Caco-2 (cell line): ENCODE data around the gene PPM1H. TPM values are rescaled to one million over a fixed set of nuclear protein-coding genes. Genes with fewer than 3 reads are reported as not detected.
"Not testable (repeated sequence)": the region's sequence is repeated elsewhere in the genome, so short reads cannot be mapped to it uniquely, and the experiment has no call there.

Experiments
- BruUV-seq: library from RNA; stranded (reverse); fragments of 400-500 nt; replicated peaks from 2 replicates; lab custom pipeline; 2021; lab: Mats Ljungman, UMichigan
- CTCF ChIA-PET: fragments of 300-600 bp; sonication (Branson Sonifier 250); formaldehyde crosslinking; loops from one replicate; lab custom pipeline; 2022; ENCODE audit warnings: antibody characterized with exemption; lab: Charles Lee
- POLR2A ChIA-PET: fragments of 300-600 bp; sonication (Branson Sonifier 250); formaldehyde crosslinking; loops from one replicate; lab custom pipeline; 2022; ENCODE audit warnings: antibody characterized with exemption; lab: Charles Lee
- DNase-seq, 2 experiments: peaks; one replicate each; pipeline versions ENCODE4 v3.0.0 to v3.0.0-alpha.2; 2020 to 2022
- H3K27me3 ChIP-seq: replicated peaks from 2 replicates; pipeline ENCODE4 v1.6.0; 2011; ENCODE audit warnings: low read length; ENCODE audit not compliant: control insufficient read depth, insufficient read depth
- H3K36me3 ChIP-seq: 2 replicates; pipeline ENCODE4 v1.5.1; 2011; ENCODE audit warnings: low read length; ENCODE audit not compliant: control insufficient read depth, insufficient read depth
- H3K4me1 ChIP-seq: fragments of 250-450 bp; sonication (Bioruptor Pico); 2 replicates; pipeline ENCODE4 v1.5.1; 2020; ENCODE audit warnings: mild to moderate bottlenecking
- H3K4me3 ChIP-seq: 2 replicates; pipeline ENCODE4 v1.5.1; 2011; ENCODE audit warnings: low read depth, mild to moderate bottlenecking, control low read depth, low read length
- H3K9me3 ChIP-seq: fragments of 250-450 bp; sonication (Bioruptor Pico); 2 replicates; pipeline ENCODE4 v1.5.1; 2020; ENCODE audit warnings: mild to moderate bottlenecking, moderate library complexity
- H3K27ac Mint-ChIP-seq: one replicate; pipeline ENCODE4 v1.8.0; 2022; ENCODE audit warnings: mixed read lengths; ENCODE audit not compliant: unreplicated experiment
- H3K27me3 Mint-ChIP-seq: one replicate; pipeline ENCODE4 v1.8.0; 2022; ENCODE audit warnings: mixed read lengths; ENCODE audit not compliant: insufficient read depth, unreplicated experiment
- H3K36me3 Mint-ChIP-seq: one replicate; pipeline ENCODE4 v1.8.0; 2022; ENCODE audit warnings: mild to moderate bottlenecking, mixed read lengths; ENCODE audit not compliant: insufficient read depth, unreplicated experiment
- H3K4me1 Mint-ChIP-seq: one replicate; pipeline ENCODE4 v1.8.0; 2022; ENCODE audit warnings: low read depth, mixed read lengths; ENCODE audit not compliant: unreplicated experiment
- H3K4me3 Mint-ChIP-seq: one replicate; pipeline ENCODE4 v1.8.0; 2022; ENCODE audit warnings: mild to moderate bottlenecking, moderate library complexity, mixed read lengths; ENCODE audit not compliant: unreplicated experiment
- H3K9me3 Mint-ChIP-seq: one replicate; pipeline ENCODE4 v1.8.0; 2022; ENCODE audit warnings: mixed read lengths; ENCODE audit not compliant: unreplicated experiment
- CTCF ChIP-seq, 2 experiments: fragments of 200-600 bp in 1 of 2; IDR thresholded peaks; 1 replicate in 1 of 2; 2 replicates in 1 of 2; pipeline versions ENCODE4 v1.5.1 to v1.8.0; 2011 to 2022; ENCODE audit warnings: antibody characterized with exemption in 1 of 2, control low read depth in 1 of 2, inconsistent platforms in 1 of 2, low read depth in 1 of 2, low read length in 1 of 2, mild to moderate bottlenecking in 1 of 2, moderate library complexity in 1 of 2; ENCODE audit not compliant: insufficient read depth in 1 of 2, severe bottlenecking in 1 of 2, unreplicated experiment in 1 of 2
- intact Hi-C: fragments of 100-400 bp; cut with micrococcal nuclease; formaldehyde crosslinking; loops from one replicate; pipeline ENCODE4 v1.10.0; 2022; ENCODE audit not compliant: unreplicated experiment
- total RNA-seq: library from RNA; stranded (reverse); gene quantifications from 2 replicates; pipeline ENCODE4 v1.2.3, GENCODE V29; 2022

The PPM1H gene
- total RNA-seq, 1 experiment from 2014 or later, result 151 TPM

- peaks cover 73% of the 10 kb centered on the region for H3K4me1 ChIP-seq
- H3K27me3 ChIP-seq, result no peaks in the 10 kb centered on the region
- Mint-ChIP-seq H3K4me3 (no peak overlapping the region), H3K36me3 (peaks cover 80% of the 10 kb centered on the region), H3K27me3 (no peaks in the 10 kb centered on the region), H3K27ac (peak overlapping the region; percentile 33), H3K9me3 (peaks cover 11% of the 10 kb centered on the region), H3K4me1 (peaks cover 46% of the 10 kb centered on the region)
- no peak for TF ChIP-seq CTCF (IDR thresholded peaks at IDR 0.05; ENCODE audit: insufficient read depth in 1 of 2, low read depth in 1 of 2, low read length in 1 of 2, severe bottlenecking in 1 of 2, unreplicated experiment in 1 of 2)
- 0 out of 2 replicates have a peak, but pooled peaks cover 3% of the 10 kb centered on the region for H3K36me3 ChIP-seq
- intact Hi-C loops, result no loop called here
- CTCF ChIA-PET, result no interaction called here
- no peak overlapping the region for H3K4me3 ChIP-seq
- H3K9me3 ChIP-seq, result no peaks in the 10 kb centered on the region
- no peak for DNase-seq
- POLR2A ChIA-PET, result interaction anchor here (0.6 kb wide), 1 partner anchor 21 kb away, joined by 4 read pairs; no protein-coding TSS in a partner anchor
- no TSS peak for BruUV-seq
Measured at GRCh38 chr12:62888454-62889110, 46.4 kb downstream of the PPM1H start.

- POLR2A ChIA-PET, result no interaction called here
- Mint-ChIP-seq H3K27ac (peak overlapping the region; percentile 25), H3K9me3 (peaks cover 11% of the 10 kb centered on the region), H3K4me1 (peaks cover 37% of the 10 kb centered on the region), H3K4me3 (no peak overlapping the region), H3K36me3 (peaks cover 94% of the 10 kb centered on the region), H3K27me3 (no peaks in the 10 kb centered on the region)
- no peak for DNase-seq
- CTCF ChIA-PET, result no interaction called here
- H3K36me3 ChIP-seq, result 0 out of 2 replicates have a peak, but pooled peaks cover 3% of the 10 kb centered on the region
- H3K9me3 ChIP-seq, result no peaks in the 10 kb centered on the region
- TF ChIP-seq CTCF (IDR thresholded peaks at IDR 0.05; ENCODE audit: insufficient read depth in 1 of 2, low read depth in 1 of 2, low read length in 1 of 2, severe bottlenecking in 1 of 2, unreplicated experiment in 1 of 2), result no peak
- intact Hi-C loops, result no loop called here
- H3K4me3 ChIP-seq, result no peak overlapping the region
- no TSS peak for BruUV-seq
- peaks cover 69% of the 10 kb centered on the region for H3K4me1 ChIP-seq
- no peaks in the 10 kb centered on the region for H3K27me3 ChIP-seq
Measured at GRCh38 chr12:62886796-62887195, 48.2 kb downstream of the PPM1H start.

GRCh38 chr12:62885242-62885641 lies 49.7 kb downstream of the PPM1H start:
- no peak for DNase-seq
- H3K4me1 Mint-ChIP-seq, result peaks cover 44% of the 10 kb centered on the region
- H3K27me3 Mint-ChIP-seq, result no peaks in the 10 kb centered on the region
- H3K27me3 ChIP-seq, result no peaks in the 10 kb centered on the region
- H3K27ac Mint-ChIP-seq, result no peak overlapping the region
- peaks cover 92% of the 10 kb centered on the region for H3K36me3 Mint-ChIP-seq
- CTCF ChIA-PET, result no interaction called here
- BruUV-seq, result no TSS peak
- H3K4me1 ChIP-seq, result peaks cover 63% of the 10 kb centered on the region
- no peak overlapping the region for H3K4me3 Mint-ChIP-seq
- H3K36me3 ChIP-seq, result 0 out of 2 replicates have a peak, but pooled peaks cover 3% of the 10 kb centered on the region
- intact Hi-C loops, result no loop called here
- H3K9me3 ChIP-seq, result no peaks in the 10 kb centered on the region
- no peak for TF ChIP-seq CTCF (IDR thresholded peaks at IDR 0.05; ENCODE audit: insufficient read depth in 1 of 2, low read depth in 1 of 2, low read length in 1 of 2, severe bottlenecking in 1 of 2, unreplicated experiment in 1 of 2)
- POLR2A ChIA-PET, result no interaction called here
- H3K9me3 Mint-ChIP-seq, result peaks cover 11% of the 10 kb centered on the region
- no peak overlapping the region for H3K4me3 ChIP-seq

- DNase-seq, H3K4me3 Mint-ChIP-seq, intact Hi-C loops, H3K9me3 ChIP-seq, POLR2A ChIA-PET, BruUV-seq, H3K4me3 ChIP-seq, H3K36me3 ChIP-seq, CTCF ChIA-PET, H3K27ac Mint-ChIP-seq, H3K27me3 Mint-ChIP-seq, H3K27me3 ChIP-seq: not testable (repeated sequence)
- Mint-ChIP-seq H3K9me3 (peaks cover 11% of the 10 kb centered on the region), H3K4me1 (peaks cover 45% of the 10 kb centered on the region), H3K36me3 (peaks cover 91% of the 10 kb centered on the region)
- H3K4me1 ChIP-seq, result peaks cover 59% of the 10 kb centered on the region
Measured at GRCh38 chr12:62884832-62885231, 50.1 kb downstream of the PPM1H start.
